Stomach (tissue), 4 donors: ENCODE data around the gene CIC.

Experiments used
- EP300 ChIP-seq: sonication (generic); formaldehyde crosslinking; IDR thresholded peaks from one replicate; pipeline ENCODE4 v1.6.1; 2017; ENCODE audit warnings: antibody characterized with exemption
- POLR2A ChIP-seq, 4 donors: fragments of 450-650 bp; IDR thresholded peaks; one replicate each; pipeline ENCODE4 v1.6.1; 2016; ENCODE audit warnings: antibody characterized with exemption in 4 of 4, control low read depth in 2 of 4, mild to moderate bottlenecking in 1 of 4, moderate library complexity in 1 of 4
- POLR2AphosphoS5 ChIP-seq, 3 donors: sonication (generic); formaldehyde crosslinking; IDR thresholded peaks; one replicate each; pipeline ENCODE4 v1.6.1; 2016; ENCODE audit warnings: antibody characterized with exemption in 3 of 3
- TF ChIP-seq, protein P1 (sequence below), 7 experiments: fragments of 450-650 bp in 4 of 7; fragments of 200-600 bp in 3 of 7; sonication (generic) in 3 of 7; IDR thresholded peaks; one replicate each; pipeline ENCODE4 v1.5.1; 2016 to 2019; ENCODE audit warnings: antibody characterized with exemption in 7 of 7, control low read depth in 2 of 7, mild to moderate bottlenecking in 1 of 7

DNA sequence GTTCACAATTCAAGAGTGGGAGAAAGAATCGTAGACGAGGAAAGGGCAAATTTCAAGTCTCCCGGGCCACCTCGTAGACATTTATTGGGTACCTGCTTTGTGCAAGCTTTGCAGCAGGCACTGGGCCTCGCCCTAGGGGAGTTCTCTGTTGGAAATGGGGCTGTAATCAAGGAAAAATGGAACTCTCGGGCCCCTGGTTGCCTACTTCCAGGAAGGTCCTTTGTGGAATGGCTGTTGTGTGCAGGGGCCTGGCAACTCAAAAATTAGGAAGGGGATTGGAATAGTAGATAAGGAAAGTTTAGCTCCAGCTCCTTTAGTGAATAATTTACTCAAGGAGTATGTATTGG lies 48.3 kb upstream of the CIC start:
- TF ChIP-seq, protein P1, sequence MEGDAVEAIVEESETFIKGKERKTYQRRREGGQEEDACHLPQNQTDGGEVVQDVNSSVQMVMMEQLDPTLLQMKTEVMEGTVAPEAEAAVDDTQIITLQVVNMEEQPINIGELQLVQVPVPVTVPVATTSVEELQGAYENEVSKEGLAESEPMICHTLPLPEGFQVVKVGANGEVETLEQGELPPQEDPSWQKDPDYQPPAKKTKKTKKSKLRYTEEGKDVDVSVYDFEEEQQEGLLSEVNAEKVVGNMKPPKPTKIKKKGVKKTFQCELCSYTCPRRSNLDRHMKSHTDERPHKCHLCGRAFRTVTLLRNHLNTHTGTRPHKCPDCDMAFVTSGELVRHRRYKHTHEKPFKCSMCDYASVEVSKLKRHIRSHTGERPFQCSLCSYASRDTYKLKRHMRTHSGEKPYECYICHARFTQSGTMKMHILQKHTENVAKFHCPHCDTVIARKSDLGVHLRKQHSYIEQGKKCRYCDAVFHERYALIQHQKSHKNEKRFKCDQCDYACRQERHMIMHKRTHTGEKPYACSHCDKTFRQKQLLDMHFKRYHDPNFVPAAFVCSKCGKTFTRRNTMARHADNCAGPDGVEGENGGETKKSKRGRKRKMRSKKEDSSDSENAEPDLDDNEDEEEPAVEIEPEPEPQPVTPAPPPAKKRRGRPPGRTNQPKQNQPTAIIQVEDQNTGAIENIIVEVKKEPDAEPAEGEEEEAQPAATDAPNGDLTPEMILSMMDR (IDR thresholded peaks at IDR 0.05): no peak
- no peak for TF ChIP-seq POLR2AphosphoS5 (IDR thresholded peaks at IDR 0.05)
- TF ChIP-seq POLR2A (IDR thresholded peaks at IDR 0.05): no peak
- TF ChIP-seq EP300: no peak
